Sciatic nerve (tissue), 2 donors: ENCODE measurements around the gene POLD3. TPM values are rescaled to one million over a fixed set of nuclear protein-coding genes. Genes with fewer than 3 reads are reported as not detected.

Experiments
- ATAC-seq: fragments of 200-7000 bp; cut with Tn5 transposase; one replicate; pipeline ENCODE4 v1.9.1; 2020; ENCODE audit warnings: mild to moderate bottlenecking, moderate library complexity
- DNase-seq: peaks from one replicate; pipeline ENCODE4 v3.0.0-alpha.2; 2020; ENCODE audit warnings: low spot score
- intact Hi-C: fragments of 100-400 bp; cut with DNase I; formaldehyde crosslinking; loops from one replicate; pipeline ENCODE4 v1.14.2; 2022
- total RNA-seq: library from RNA; stranded (reverse); fragmentation: NEBNext Ultra II Directional; extraction: Animal tissue kit (Norgen Biotek cat#: 25700); gene quantifications from one replicate; pipeline ENCODE4 v1.2.1, GENCODE V29; 2021
- donor health status: DM: no; HTN: no; CAD: no.
- donor health status: DM: no; HTN: no; CAD: no.

Gene POLD3
- total RNA-seq, 1 donor from 2014 or later = 15.9 TPM

GRCh38 chr11:74626604-74627003 lies 34.2 kb downstream of the POLD3 start:
- ATAC-seq (no peak), DNase-seq (no peak)
- intact Hi-C loops = no loop called here

GRCh38 chr11:74627381-74627780 lies 35.0 kb downstream of the POLD3 start:
- DNase-seq = no peak
- intact Hi-C loops = no loop called here
- no peak for ATAC-seq

- intact Hi-C loops = no loop called here
- DNase-seq (no peak), ATAC-seq (no peak)
These were observed 37.7 kb downstream of the POLD3 start for GRCh38 chr11:74630043-74630442.

- intact Hi-C loops = no loop called here
- no peak for ATAC-seq
- DNase-seq = no peak
These were observed 41.3 kb downstream of the POLD3 start for GRCh38 chr11:74633406-74634393.

- ATAC-seq (peak; percentile 26), DNase-seq (no peak)
- intact Hi-C loops = no loop called here
These were observed 42.2 kb downstream of the POLD3 start for GRCh38 chr11:74634537-74634936.

- DNase-seq (no peak), ATAC-seq (no peak)
- intact Hi-C loops = no loop called here
These were observed 44.3 kb downstream of the POLD3 start for GRCh38 chr11:74636630-74637184.

- DNase-seq (no peak), ATAC-seq (no peak)
- intact Hi-C loops = no loop called here
These were observed 45.3 kb downstream of the POLD3 start for GRCh38 chr11:74637700-74638099.

- no peak for ATAC-seq
- intact Hi-C loops = no loop called here
- DNase-seq = no peak
These were observed 46.5 kb downstream of the POLD3 start for GRCh38 chr11:74638869-74639268.

- no peak for ATAC-seq
- intact Hi-C loops = no loop called here
- DNase-seq = no peak
These were observed 47.2 kb downstream of the POLD3 start for GRCh38 chr11:74639533-74639932.

GRCh38 chr11:74641289-74641688 lies 48.9 kb downstream of the POLD3 start:
- ATAC-seq (no peak), DNase-seq (no peak)
- intact Hi-C loops = no loop called here

GRCh38 chr11:74641905-74642304 lies 49.5 kb downstream of the POLD3 start:
- ATAC-seq = no peak
- intact Hi-C loops = no loop called here
- no peak for DNase-seq

- ATAC-seq = no peak
- intact Hi-C loops = no loop called here
- no peak for DNase-seq
These were observed 50.5 kb downstream of the POLD3 start for GRCh38 chr11:74642912-74643311.

GRCh38 chr11:74644081-74644480 lies 51.7 kb downstream of the POLD3 start:
- intact Hi-C loops = no loop called here
- no peak for ATAC-seq
- no peak for DNase-seq

GRCh38 chr11:74646215-74646614 lies 53.8 kb downstream of the POLD3 start:
- intact Hi-C loops = no loop called here

GRCh38 chr11:74646954-74647353 lies 54.6 kb downstream of the POLD3 start:
- intact Hi-C loops = no loop called here
- ATAC-seq = no peak
- DNase-seq = no peak

More at GRCh38 chr11:74646215-74646614, 53.8 kb downstream of the POLD3 start:
- DNase-seq = no peak
- ATAC-seq = no peak

GRCh38 chr11:74647404-74647803 lies 55.0 kb downstream of the POLD3 start:
- ATAC-seq (no peak), DNase-seq (no peak)
- intact Hi-C loops = no loop called here

- intact Hi-C loops = no loop called here
These were observed 55.4 kb downstream of the POLD3 start for GRCh38 chr11:74647831-74648230.

GRCh38 chr11:74648894-74649293 lies 56.5 kb downstream of the POLD3 start:
- intact Hi-C loops = no loop called here
- DNase-seq = no peak
- no peak for ATAC-seq

More at GRCh38 chr11:74647831-74648230, 55.4 kb downstream of the POLD3 start:
- ATAC-seq (no peak), DNase-seq (no peak)

GRCh38 chr11:74650498-74650897 lies 58.1 kb downstream of the POLD3 start:
- ATAC-seq = peak; percentile 69
- no peak for DNase-seq
- intact Hi-C loops = no loop called here

- no peak for DNase-seq
- ATAC-seq = no peak
- intact Hi-C loops = no loop called here
These were observed 62.6 kb downstream of the POLD3 start for GRCh38 chr11:74654976-74655375.
